NCI-H2196 (cell line): ENCODE results near the gene NEGR1.

Experiments
- DNase-seq: peaks from one replicate; lab custom pipeline; 2025; ENCODE audit not compliant: unreplicated experiment; lab: John Stamatoyannopoulos, UW

The NEGR1 gene

GRCh38 chr1:72122099-72122880, 160.0 kb downstream of the NEGR1 start:
- DNase-seq: no peak

- no peak for DNase-seq
Measured at GRCh38 chr1:72119491-72119890, 162.8 kb downstream of the NEGR1 start.

- DNase-seq: no peak
Measured at GRCh38 chr1:72117621-72118020, 164.7 kb downstream of the NEGR1 start.

GRCh38 chr1:72115290-72115689, 167.0 kb downstream of the NEGR1 start:
- no peak for DNase-seq

GRCh38 chr1:72111662-72112061, 170.7 kb downstream of the NEGR1 start:
- DNase-seq: no peak

- DNase-seq: no peak
Measured at GRCh38 chr1:72109916-72110315, 172.4 kb downstream of the NEGR1 start.

GRCh38 chr1:72105201-72105600, 177.1 kb downstream of the NEGR1 start:
- DNase-seq: no peak

GRCh38 chr1:72101840-72102632, 180.3 kb downstream of the NEGR1 start:
- DNase-seq: no peak

GRCh38 chr1:72100771-72101170, 181.6 kb downstream of the NEGR1 start:
- no peak for DNase-seq

- DNase-seq: no peak
Measured at GRCh38 chr1:72097851-72098570, 184.3 kb downstream of the NEGR1 start.

- no peak for DNase-seq
Measured at GRCh38 chr1:72094209-72094608, 188.1 kb downstream of the NEGR1 start.

- DNase-seq: no peak
Measured at GRCh38 chr1:72086394-72086793, 195.9 kb downstream of the NEGR1 start.

- no peak for DNase-seq
Measured at GRCh38 chr1:72075425-72075824, 206.9 kb downstream of the NEGR1 start.

GRCh38 chr1:72066431-72066830, 215.9 kb downstream of the NEGR1 start:
- DNase-seq: no peak

GRCh38 chr1:72064196-72065075, 217.9 kb downstream of the NEGR1 start:
- no peak for DNase-seq

GRCh38 chr1:72063364-72064044, 218.8 kb downstream of the NEGR1 start:
- no peak for DNase-seq

- DNase-seq: no peak
Measured at GRCh38 chr1:72062584-72062983, 219.8 kb downstream of the NEGR1 start.

GRCh38 chr1:72060466-72061245, 221.7 kb downstream of the NEGR1 start:
- DNase-seq: no peak

GRCh38 chr1:72056516-72056915, 225.8 kb downstream of the NEGR1 start:
- no peak for DNase-seq
